GM10266 (cell line): ENCODE data around the gene ARL13B.
"Not testable (repeated sequence)": the region's sequence is repeated elsewhere in the genome, so short reads cannot be mapped to it uniquely, and the experiment has no call there.

Source experiments
- DNase-seq: peaks from one replicate; pipeline ENCODE4 v3.0.0; 2012; ENCODE audit errors: extremely low spot score
- TF ChIP-seq, protein P1 (sequence below): IDR thresholded peaks from 2 replicates; pipeline ENCODE4 v1.5.1; 2012; ENCODE audit warnings: mild to moderate bottlenecking, low read depth; ENCODE audit not compliant: control insufficient read depth, insufficient read depth; ENCODE audit errors: missing control alignments

ARL13B gene

DNA sequence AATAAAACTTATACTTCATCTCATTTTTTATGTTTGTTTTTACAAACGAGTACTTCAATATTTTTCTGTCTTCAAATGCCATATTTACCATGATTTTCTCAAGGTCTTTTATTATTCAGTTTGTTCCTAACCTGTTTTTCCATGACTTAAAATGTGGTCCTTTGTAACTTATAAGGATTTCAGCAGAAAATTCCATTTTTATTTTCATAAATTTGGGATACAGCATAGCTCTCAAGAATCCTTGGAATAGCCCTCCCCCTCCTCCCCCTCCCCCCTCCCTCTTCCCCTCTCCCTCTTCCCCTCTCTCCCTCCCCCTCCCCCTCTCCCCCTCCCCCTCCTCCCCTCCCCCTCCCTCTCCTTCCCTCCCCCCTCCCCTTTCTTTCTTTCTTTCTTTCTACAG is 63.3 kb downstream of the ARL13B start:
- no peak for DNase-seq
- TF ChIP-seq, protein P1, sequence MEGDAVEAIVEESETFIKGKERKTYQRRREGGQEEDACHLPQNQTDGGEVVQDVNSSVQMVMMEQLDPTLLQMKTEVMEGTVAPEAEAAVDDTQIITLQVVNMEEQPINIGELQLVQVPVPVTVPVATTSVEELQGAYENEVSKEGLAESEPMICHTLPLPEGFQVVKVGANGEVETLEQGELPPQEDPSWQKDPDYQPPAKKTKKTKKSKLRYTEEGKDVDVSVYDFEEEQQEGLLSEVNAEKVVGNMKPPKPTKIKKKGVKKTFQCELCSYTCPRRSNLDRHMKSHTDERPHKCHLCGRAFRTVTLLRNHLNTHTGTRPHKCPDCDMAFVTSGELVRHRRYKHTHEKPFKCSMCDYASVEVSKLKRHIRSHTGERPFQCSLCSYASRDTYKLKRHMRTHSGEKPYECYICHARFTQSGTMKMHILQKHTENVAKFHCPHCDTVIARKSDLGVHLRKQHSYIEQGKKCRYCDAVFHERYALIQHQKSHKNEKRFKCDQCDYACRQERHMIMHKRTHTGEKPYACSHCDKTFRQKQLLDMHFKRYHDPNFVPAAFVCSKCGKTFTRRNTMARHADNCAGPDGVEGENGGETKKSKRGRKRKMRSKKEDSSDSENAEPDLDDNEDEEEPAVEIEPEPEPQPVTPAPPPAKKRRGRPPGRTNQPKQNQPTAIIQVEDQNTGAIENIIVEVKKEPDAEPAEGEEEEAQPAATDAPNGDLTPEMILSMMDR = no peak

DNA sequence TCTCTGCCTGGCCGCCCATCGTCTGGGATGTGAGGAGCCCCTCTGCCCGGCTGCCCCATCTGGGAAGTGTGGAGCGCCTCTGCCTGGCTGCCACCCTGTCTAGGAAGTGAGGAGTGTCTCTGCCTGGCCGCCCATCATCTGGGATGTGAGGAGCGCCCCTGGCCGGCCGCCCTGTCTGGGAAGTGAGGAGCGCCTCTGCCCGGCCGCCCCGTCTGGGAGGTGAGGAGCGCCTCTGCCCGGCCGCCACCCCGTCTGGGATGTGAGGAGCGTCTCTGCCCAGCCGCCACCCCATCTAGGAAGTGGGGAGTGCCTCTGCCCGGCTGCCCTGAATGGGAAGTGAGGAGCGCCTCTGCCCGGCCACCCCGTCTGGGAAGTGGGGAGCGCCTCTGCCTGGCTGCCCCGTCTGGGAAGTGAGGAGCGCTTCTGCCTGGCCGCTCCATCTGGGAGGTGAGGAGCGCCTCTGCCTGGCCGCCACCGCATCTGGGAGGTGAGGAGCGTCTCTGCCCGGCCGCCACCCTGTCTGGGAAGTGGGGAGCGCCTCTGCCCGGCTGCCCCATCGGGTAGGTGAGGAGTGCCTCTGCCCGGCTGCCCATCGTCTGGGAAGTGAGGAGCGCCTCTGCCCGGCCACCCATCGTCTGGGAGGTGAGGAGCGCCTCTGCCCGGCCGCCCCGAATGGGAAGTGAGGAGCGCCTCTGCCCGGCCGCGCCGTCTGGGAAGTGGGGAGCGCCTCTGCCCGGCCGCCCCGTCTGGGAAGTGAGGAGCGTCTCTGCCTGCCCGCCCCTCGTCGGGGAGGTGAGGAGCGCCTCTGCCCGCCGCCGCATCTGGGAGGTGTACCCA is 64.4 kb downstream of the ARL13B start:
- not testable (repeated sequence) for DNase-seq

DNA sequence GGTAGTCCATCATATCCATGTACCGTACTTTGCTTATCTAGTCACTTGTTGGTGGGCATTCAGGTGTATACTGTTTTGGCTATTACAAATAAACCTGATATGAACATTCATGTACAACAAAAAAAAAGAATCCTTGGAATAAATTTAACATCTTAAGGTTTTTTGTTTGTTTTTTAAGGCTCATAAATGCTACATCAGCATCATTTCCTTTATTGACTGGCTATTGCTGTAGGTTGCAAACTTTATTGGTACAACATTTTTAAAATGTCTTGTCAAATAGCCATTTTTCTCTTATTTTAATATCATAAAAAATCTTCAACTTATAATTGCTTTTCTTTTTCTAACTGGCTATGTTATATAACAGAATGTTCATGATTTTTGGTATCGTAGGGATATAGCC is 66.6 kb downstream of the ARL13B start:
- TF ChIP-seq, protein P1 = no peak
- DNase-seq = no peak

DNA sequence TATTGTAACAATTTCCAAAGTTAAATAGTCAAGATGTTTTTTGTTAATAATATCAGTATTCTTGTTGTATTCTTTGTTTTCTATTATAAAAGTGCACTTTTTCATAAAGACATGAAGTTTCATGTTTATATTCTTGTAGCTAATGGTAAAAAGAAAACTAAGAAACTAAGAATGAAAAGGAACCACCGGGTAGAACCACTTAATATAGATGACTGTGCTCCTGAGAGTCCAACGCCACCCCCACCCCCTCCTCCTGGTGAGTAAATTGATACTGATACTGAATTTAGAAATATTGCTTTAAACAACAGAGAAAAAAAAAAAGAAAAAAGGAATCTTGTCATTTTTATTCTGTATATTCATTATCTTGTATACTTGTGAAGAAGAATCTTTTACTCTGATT is 69.3 kb downstream of the ARL13B start:
- no peak for DNase-seq
- TF ChIP-seq, protein P1 = no peak

DNA sequence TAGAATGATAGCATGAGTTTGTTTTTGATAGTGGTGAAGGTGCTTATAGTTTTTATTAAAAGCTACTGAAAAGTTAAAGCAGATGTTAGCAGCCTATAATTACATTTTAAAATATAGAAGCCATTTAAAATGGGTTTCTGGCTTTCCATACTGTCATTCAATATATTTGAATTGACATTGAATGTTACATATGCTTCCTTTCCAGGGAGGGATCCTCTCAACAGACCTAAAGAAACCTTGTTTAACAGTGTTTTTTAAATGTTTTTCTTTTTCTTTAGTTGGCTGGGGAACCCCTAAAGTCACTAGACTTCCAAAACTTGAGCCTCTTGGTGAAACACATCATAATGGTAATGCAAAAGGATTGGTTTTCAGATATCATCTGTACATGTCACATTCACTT is 70.6 kb downstream of the ARL13B start:
- TF ChIP-seq, protein P1 = no peak

DNA sequence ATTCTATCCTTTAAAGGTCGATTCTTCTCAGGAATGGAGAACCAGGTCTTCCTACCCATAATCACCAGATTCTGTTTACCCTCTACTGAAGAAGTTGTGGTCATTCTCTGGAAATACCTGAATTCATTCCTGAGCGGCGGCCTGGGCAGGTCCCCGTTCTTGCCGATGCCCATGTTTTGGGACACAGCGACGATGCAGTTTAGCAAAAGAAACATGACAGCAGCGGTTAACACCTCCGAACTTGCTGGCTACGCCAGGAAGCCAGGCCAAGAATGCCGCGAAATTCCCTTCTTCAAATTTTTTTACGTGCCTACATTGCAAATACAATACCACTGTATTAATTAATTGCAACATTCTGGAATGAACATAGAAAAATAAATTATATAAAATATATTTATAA is 81.3 kb downstream of the ARL13B start:
- no peak for DNase-seq

More for the DNA sequence above, 70.6 kb downstream of the ARL13B start:
- DNase-seq = no peak

DNA sequence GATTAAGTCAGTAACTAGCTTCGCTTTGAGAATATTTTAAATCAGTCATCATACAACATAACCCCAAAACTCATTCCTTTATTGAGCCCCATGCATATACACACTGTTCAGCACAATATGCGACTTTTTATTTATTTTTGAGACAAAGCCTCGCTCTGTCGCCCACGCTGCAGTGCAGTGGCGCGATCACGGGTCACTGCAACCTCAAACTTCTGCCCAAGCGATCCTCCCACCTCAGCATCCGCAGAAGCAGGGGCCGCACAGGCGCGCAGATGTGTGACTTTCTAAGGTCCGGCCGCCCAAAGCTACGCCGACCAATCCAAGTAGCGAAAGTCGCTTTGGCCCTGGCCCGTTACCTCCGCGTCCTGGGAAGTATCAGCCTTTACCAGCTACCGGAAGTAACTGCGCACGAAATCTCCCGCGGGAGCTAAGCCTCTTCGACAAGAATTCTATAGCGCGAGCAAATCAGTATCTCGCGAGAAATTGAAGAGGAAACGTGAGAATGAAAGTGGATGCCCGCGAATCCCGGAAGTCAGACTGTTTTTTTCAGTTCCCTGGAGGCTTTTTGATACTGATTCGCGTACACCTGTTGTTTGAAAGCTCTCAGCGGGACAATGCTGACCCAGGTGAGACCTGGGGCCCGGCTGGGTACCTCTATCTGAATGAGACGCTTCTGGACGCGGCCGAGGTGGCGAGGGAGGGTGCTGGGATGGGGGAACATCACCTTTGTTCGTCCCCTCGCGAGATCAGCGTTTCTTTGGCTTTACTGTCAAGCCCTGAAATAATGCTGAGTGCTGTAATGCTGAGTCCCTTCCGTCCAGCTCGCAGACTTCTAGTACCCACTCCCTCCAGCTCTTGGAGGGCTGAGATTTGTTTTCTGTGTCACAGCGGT is 82.8 kb downstream of the ARL13B start, which contains the start of the genes DHFR2 and NSUN3:
TSS of gene DHFR2 (minus strand) at position 404 of the 892 bp plus-strand sequence. CDS start 1,405 bp downstream, outside the sequence.
TSS of gene NSUN3 (plus strand) at position 549 of the 892 bp plus-strand sequence. CDS start at position 615, 66 bp downstream.
- peak; percentile 80 for DNase-seq
- TF ChIP-seq, protein P1 = no peak

More for the DNA sequence above, 81.3 kb downstream of the ARL13B start:
- TF ChIP-seq, protein P1 = no peak
